ENCODE results near the gene FADS1. TPM values are rescaled to one million over a fixed set of nuclear protein-coding genes. Genes with fewer than 3 reads are reported as not detected.

Gene FADS1
- total and polyA plus RNA-seq, 2 donors (not counting 1 experiment from before 2014, with no cell fraction given) = 173 to 208 TPM

DNA sequence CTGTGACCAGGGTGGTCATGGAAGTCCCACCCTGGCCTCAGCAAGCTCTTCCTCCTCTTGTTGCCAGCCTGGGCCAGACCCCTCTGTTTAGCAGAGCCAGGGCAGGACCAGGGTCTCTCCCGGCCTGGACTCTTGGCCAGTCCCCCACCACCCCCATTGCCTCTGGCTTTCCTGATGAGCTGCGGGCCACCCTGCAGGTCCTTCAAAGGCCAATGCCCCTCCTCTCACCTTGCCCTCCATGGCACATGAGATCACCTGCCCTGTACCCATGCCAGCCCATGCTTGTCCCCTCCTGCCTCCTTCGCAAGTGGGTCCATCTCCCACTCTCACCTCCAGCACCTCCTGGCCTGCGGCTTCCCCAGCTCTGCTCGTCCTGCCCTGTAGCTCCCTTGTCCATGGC lies 21.7 kb upstream of the FADS1 start:
- Histone ChIP-seq H3K27me3 (ENCODE audit: control insufficient read depth, insufficient read depth, low read length) (no peaks in the 10 kb centered on the region), H3K9ac (ENCODE audit: insufficient read depth, low read length) (no peak overlapping the region), H2AFZ (ENCODE audit: low read length) (no peak overlapping the region), H3K4me2 (ENCODE audit: extremely low read depth, insufficient read depth, low read length) (no peak overlapping the region), H3K79me2 (ENCODE audit: control insufficient read depth, insufficient read depth, low read length) (peaks cover 33% of the 10 kb centered on the region), H3K27ac (ENCODE audit: insufficient read depth, low read length) (no peak overlapping the region), H3K36me3 (ENCODE audit: control insufficient read depth, insufficient read depth, low read length) (peaks cover 41% of the 10 kb centered on the region), H3K9me3 (ENCODE audit: control insufficient read depth, insufficient read depth, low read depth, low read length) (no peaks in the 10 kb centered on the region), H4K20me1 (ENCODE audit: control insufficient read depth, extremely low read depth, insufficient read depth, low read length) (no peaks in the 10 kb centered on the region), H3K4me3 (replicated peaks in 1 of 4; ENCODE audit: control extremely low read depth in 1 of 4, insufficient read depth in 1 of 4, low read depth in 3 of 4, low read length in 4 of 4) (no peak overlapping the region), H3K4me1 (ENCODE audit: control insufficient read depth, extremely low read depth, insufficient read depth, low read length) (peaks cover 7% of the 10 kb centered on the region)
- TF ChIP-seq EZH2 (IDR thresholded peaks at IDR 0.05; ENCODE audit: low read length, missing control alignments) = no peak
- no peak for TF ChIP-seq CTCF (conservative IDR thresholded peaks at IDR 0.05 in 1 of 2, IDR thresholded peaks at IDR 0.05 in 1 of 2; ENCODE audit: low read depth in 1 of 2, low read length in 2 of 2)
- no peak for DNase-seq (ENCODE audit: low read depth in 2 of 2)

- Histone ChIP-seq H3K36me3 (ENCODE audit: control insufficient read depth, insufficient read depth, low read length) (peaks cover 43% of the 10 kb centered on the region), H3K9ac (ENCODE audit: insufficient read depth, low read length) (no peak overlapping the region), H3K9me3 (ENCODE audit: control insufficient read depth, insufficient read depth, low read depth, low read length) (no peaks in the 10 kb centered on the region), H3K27ac (ENCODE audit: insufficient read depth, low read length) (no peak overlapping the region), H3K4me1 (ENCODE audit: control insufficient read depth, extremely low read depth, insufficient read depth, low read length) (peaks cover 11% of the 10 kb centered on the region), H3K4me3 (replicated peaks in 1 of 4; ENCODE audit: control extremely low read depth in 1 of 4, insufficient read depth in 1 of 4, low read depth in 3 of 4, low read length in 4 of 4) (no peak overlapping the region), H3K27me3 (ENCODE audit: control insufficient read depth, insufficient read depth, low read length) (no peaks in the 10 kb centered on the region), H4K20me1 (ENCODE audit: control insufficient read depth, extremely low read depth, insufficient read depth, low read length) (no peaks in the 10 kb centered on the region), H2AFZ (ENCODE audit: low read length) (no peak overlapping the region), H3K79me2 (ENCODE audit: control insufficient read depth, insufficient read depth, low read length) (peaks cover 43% of the 10 kb centered on the region), H3K4me2 (ENCODE audit: extremely low read depth, insufficient read depth, low read length) (no peak overlapping the region)
- no peak for DNase-seq (ENCODE audit: low read depth in 2 of 2)
- no peak for TF ChIP-seq EZH2 (IDR thresholded peaks at IDR 0.05; ENCODE audit: low read length, missing control alignments)
- TF ChIP-seq CTCF (conservative IDR thresholded peaks at IDR 0.05 in 1 of 2, IDR thresholded peaks at IDR 0.05 in 1 of 2; ENCODE audit: low read depth in 1 of 2, low read length in 2 of 2) = no peak
Measured at GRCh38 chr11:61837411-61838005, 20.7 kb upstream of the FADS1 start.

- Histone ChIP-seq H4K20me1 (ENCODE audit: control insufficient read depth, extremely low read depth, insufficient read depth, low read length) (no peaks in the 10 kb centered on the region), H3K79me2 (ENCODE audit: control insufficient read depth, insufficient read depth, low read length) (peaks cover 56% of the 10 kb centered on the region), H3K4me2 (ENCODE audit: extremely low read depth, insufficient read depth, low read length) (no peak overlapping the region), H3K27ac (ENCODE audit: insufficient read depth, low read length) (no peak overlapping the region), H3K4me3 (replicated peaks in 1 of 4; ENCODE audit: control extremely low read depth in 1 of 4, insufficient read depth in 1 of 4, low read depth in 3 of 4, low read length in 4 of 4) (no peak overlapping the region), H3K36me3 (ENCODE audit: control insufficient read depth, insufficient read depth, low read length) (peaks cover 42% of the 10 kb centered on the region), H3K9ac (ENCODE audit: insufficient read depth, low read length) (no peak overlapping the region), H2AFZ (ENCODE audit: low read length) (no peak overlapping the region), H3K9me3 (ENCODE audit: control insufficient read depth, insufficient read depth, low read depth, low read length) (no peaks in the 10 kb centered on the region), H3K4me1 (ENCODE audit: control insufficient read depth, extremely low read depth, insufficient read depth, low read length) (peaks cover 21% of the 10 kb centered on the region), H3K27me3 (ENCODE audit: control insufficient read depth, insufficient read depth, low read length) (no peaks in the 10 kb centered on the region)
- no peak for DNase-seq (ENCODE audit: low read depth in 2 of 2)
- TF ChIP-seq EZH2 (IDR thresholded peaks at IDR 0.05; ENCODE audit: low read length, missing control alignments) = no peak
- TF ChIP-seq CTCF (conservative IDR thresholded peaks at IDR 0.05 in 1 of 2, IDR thresholded peaks at IDR 0.05 in 1 of 2; ENCODE audit: low read depth in 1 of 2, low read length in 2 of 2) = no peak
Measured at GRCh38 chr11:61836193-61836592, 19.4 kb upstream of the FADS1 start.
